HG03175 (cell line): Measurements from ENCODE around the gene MDFI.
"Not testable (repeated sequence)": the region's sequence is repeated elsewhere in the genome, so short reads cannot be mapped to it uniquely, and the experiment has no call there.

Experiments
- ATAC-seq: cut with Tn5 transposase; IDR thresholded peaks from one replicate; pipeline ENCODE4 v1.9.1; 2021; ENCODE audit warnings: mild to moderate bottlenecking, moderate library complexity; ENCODE audit not compliant: unreplicated experiment

MDFI gene

DNA sequence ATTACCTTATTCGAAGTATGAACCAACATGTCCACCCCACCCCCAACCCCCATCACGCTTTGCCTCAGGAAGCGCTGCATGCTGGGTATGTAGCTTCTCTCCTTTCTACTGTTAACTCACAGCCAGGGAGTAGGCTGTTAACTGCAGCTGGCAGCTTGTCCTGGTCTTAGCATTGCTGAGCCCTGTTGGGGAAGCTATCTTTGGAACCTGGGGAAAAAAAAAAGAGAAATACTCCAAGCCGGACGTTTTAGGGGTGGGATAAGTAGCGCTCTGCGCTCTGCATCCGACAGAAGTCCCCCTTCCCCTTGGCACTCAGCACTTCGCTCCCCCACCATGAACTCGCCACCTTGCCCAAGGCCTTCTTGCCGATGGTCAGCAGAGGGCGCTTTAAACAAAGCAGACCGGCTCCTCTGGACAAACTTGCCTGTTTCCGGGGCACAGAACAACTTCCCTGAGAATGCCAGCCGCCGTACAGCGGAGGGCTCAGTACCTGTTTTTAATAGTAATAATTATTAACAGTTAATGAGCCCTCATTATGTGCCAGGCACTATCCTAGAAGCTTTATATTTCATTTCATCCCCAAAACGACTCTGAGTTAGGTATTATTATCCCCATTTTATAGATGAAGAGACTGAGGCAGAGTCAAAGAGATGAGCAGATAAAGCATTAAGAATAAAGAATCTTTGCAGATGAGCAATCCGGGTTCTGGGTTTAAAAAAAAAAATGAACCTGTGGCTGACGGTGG lies 35.2 kb upstream of the MDFI start:
- ATAC-seq, result no peak

DNA sequence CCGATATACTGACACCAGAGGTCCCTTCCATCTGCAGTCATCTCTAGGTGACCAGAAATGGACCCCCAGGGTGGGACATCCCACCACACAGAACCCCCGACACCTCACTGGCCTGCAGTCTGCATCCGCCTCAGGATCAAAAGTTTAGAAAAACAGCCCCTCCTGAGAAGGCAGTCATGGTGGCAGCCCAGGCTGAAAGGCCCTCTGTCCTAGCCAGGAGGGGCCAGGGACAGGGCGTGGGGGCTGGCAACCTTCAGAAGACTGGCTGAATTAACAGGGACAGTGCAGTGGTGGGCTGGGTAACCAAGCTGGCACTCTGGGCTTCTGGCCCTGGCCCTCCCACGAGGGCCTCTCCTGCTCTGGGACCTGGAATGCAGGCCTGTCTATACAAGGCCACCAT lies 34.3 kb upstream of the MDFI start:
- no peak for ATAC-seq

DNA sequence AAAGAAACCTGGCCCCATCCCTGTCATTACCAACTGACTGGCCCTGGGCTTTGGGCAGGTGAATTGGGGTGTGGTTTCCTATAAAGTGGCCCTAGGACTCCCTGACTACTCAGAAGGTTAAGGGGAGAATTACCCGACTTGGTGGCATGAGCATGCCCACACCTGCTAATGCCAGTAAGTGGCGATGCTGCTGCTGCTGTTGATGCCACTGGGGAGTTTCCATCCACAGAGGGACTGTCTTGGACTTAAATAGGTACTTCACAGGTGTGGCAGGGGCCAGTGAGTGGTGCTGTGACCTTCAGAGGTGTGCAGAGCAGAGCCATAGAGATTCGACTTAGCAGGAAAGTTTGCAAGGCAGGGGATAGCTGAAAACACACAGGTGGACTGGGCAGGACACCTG lies 32.6 kb upstream of the MDFI start:
- ATAC-seq, result no peak

DNA sequence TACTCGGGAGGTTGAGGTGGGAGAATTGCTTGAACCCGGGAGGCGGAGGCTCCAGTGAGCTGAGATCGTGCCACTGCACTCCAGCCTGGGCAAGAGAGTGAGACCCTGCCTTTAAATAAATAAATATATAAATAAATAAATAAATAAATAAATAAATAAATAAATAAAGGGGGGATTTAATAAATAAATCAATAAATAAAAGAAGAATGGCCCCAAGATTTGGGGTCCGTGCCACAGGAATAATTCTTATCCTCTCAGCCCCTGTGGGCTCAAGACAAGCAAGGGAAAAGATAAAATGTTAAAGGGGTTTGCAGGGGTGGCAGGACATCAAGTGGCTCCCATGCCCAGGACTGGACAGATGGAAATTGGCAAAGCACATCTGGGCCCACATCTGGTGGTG lies 31.2 kb upstream of the MDFI start:
- ATAC-seq, result no peak

DNA sequence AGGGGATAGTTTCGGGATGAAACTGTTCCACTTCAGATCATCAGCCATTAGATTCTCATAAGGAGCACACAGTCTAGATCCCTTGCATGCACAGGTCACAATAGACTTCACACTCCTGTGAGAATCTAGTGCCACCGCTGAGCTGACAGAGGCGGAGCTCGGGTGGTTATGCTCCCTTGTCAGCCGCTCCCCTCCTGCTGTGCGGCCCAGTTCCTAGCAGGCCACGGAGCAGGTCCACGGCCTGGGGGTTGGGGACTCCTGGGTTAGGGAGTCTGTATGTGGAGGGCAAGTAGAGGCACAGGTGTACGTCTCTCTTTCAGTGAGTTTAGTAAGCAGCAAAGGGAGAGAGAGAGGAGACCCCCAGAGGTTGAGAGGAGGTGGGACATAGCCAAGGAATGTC lies 30.5 kb upstream of the MDFI start:
- ATAC-seq, result no peak

DNA sequence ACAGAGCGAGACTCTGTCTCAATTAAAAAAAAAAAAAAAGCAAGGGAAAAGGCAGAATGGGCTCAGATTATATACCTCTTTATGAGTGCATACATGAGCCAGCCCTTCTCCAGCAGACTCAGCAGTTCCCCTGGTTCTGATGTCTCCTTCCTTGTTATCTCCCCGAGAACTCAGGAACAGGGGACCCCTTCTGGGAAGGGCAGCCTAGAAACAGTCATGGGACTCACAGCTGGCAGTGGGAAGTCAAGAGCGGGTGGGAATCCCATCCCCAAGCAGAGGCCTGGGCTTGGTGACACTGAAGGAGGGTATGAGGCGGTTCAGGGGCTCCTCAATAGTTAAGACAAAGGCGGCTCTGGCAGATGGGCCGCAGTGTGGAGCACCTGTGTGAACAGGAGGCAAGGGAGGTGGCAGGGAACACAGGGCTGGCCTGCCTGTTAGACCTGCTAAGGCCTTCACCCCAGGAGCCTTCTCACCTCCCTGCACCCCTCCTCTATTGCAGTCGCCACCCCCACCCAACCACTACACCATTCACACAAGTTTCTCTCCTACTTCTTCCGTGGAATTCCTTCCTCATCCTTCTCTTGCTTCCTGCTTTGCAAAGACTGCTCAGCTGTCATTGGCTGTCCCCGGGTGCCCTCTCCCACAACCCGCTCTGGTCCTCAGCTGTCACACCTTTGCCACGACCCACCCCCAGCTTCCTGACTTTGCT lies 29.7 kb upstream of the MDFI start:
- no peak for ATAC-seq

DNA sequence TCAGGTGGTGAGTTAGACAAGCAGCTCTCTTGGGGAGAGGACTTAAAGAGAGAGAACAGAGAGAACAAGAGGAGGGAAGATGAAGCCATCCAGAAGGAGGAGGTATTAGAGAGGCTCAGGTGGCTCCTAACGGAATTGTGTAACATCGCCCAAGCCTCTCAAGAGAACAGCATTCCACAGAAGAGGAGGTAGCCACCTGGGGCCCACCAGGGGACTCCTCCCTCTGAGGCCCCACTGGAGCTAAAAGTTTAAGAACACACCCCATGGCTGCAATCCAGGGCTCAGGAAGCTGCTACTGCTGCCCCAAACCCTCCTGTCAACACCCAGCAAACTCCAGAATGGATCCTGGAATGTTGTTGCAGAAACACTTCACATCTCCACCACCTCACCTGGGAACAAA lies 23.6 kb upstream of the MDFI start:
- no peak for ATAC-seq

DNA sequence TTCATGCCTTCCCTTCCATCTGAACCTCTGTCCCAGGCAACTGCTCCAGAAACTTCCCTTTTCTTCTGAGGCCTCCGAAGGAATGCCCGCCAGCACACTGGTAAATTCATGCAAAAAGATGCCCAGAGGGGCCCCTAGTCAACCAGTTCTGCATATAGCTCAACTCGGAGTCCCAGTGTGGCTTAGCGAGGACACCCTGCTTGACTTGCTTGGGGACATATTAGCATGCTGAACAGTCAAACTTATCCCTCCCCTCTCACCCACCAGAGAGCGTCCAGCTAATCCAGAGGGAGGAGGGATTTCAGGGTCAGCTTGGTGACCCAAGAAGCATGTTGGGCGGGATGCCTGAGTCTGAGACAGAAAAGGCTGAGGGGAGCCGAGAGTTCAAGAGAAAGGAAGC lies 23.0 kb upstream of the MDFI start:
- no peak for ATAC-seq

DNA sequence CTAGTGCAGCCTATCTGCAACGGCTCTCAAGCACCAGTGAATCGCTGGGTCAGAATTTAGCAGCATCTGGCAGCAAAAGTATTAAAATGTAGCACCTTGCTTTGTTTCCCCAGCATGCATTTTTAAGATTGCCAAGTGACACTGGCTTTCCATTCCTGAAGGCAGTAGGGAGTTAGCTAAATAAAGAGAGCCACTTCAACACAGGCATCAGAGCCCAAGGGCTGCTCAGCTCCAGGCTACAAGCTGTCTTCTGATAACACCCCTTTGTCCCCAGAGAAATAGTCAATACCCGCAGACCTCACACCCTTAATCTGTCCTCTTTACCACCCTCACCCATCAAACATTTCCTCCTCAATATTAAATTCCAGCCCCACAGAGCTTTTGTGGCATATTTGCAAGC lies 19.7 kb upstream of the MDFI start:
- no peak for ATAC-seq

DNA sequence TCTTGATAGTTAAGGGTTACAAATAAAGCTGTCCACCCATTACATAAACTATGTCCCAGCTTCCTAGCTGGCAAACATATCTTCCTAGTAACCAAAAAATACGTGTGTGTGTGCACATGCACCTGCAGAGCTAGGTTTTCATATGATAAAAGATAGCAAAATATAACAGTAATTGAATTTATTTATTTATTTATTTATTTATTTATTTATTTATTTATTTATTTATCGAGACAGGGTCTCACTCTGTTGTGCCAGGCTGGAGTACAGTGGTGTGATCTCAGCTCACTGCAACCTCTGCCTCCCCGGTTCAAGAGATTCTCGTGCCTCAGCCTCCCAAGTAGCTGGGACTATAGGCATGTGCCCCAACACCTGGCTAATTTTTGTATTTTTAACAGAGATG lies 19.1 kb upstream of the MDFI start:
- ATAC-seq, result not testable (repeated sequence)

DNA sequence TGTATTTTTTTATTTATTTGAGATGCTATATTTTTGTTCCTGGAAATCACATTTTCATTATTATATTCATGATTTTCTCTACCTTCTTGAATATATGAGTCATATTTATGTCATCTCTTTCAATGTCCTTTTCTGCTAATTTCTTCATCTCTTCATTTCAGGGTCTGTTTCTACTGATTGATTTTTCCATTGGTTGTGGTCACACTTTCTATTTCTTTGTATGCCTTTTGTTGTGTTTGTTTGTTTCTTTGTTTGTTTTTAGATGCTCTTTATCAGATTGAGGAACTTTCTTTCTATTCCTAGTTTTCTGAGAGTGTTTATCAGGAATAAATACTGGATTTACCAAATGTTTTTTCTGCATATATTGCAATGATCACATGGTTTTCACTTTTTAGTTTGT lies 16.9 kb upstream of the MDFI start:
- no peak for ATAC-seq

DNA sequence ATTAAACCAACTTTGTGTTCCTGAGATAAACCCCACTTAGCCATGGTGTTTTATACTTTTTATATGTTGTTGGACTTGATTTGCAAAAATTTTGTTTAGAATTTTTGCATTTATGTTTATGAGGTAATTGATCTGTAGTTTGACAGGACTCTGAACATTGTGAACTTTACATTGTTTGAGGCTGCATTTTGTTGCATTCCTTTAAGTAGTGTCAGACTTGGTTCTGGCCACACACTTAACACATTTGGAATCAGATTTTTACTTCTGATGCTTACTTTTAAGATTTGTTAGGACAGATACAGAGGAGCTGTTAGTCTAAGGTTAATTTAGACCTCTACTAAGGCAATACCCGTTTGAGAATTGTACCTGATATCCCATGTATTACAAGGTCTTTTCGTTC lies 16.5 kb upstream of the MDFI start:
- no peak for ATAC-seq

DNA sequence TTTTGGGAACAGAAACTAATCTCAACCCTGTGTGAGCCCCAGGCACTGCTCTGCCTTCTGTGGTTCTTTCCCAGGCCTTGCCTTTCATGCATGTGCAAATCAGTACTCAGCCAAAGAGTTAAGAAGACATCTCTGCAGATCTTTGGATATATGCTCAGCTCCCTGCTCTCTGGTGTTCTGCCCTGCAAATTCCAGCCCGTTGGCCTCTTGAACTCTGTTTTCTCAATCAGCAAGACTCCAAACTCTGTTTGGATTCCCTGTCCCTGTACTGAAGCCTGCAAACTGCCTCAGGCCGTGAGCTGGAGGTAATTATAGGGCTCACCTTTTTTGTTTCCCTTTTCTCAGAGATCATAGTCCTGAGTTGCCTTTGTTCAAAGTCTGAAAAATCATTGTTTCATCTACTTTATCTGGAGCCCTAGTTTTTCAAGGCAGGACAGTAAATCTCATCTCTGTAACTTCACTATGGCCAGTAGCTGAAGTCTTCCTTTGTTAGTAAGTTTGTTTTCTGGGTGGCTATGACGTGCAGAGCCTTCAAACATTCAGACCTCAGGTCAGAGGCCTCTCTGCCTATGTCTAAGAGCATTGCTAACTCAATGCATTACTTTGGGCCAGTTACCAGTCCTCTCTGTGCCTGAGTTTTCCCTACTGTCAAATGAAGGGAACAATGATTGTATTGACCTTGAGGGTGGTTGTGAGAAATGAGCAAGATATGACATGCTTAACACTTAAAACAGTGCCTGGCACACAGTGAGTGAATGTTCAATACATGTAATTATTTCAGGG lies 15.9 kb upstream of the MDFI start:
- no peak for ATAC-seq

DNA sequence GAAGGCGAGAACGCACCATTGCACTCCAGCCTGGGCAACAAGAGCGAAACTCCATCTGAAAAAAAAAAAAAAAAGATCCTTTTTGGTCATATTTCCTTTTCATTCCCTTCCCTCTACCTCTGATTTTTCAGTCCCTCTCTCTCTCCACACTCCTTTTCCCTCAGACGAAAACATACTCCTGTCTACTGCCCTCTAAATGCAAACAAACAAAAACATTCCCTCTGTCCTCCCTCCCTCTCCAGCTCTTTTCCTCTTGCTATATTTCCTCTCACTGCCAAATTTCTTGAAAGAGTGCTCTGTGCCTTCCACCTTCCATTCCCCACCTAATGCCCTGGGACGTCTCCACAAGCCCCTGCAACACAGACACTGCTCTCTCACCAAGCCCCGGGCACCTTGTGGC lies 14.9 kb upstream of the MDFI start:
- no peak for ATAC-seq

DNA sequence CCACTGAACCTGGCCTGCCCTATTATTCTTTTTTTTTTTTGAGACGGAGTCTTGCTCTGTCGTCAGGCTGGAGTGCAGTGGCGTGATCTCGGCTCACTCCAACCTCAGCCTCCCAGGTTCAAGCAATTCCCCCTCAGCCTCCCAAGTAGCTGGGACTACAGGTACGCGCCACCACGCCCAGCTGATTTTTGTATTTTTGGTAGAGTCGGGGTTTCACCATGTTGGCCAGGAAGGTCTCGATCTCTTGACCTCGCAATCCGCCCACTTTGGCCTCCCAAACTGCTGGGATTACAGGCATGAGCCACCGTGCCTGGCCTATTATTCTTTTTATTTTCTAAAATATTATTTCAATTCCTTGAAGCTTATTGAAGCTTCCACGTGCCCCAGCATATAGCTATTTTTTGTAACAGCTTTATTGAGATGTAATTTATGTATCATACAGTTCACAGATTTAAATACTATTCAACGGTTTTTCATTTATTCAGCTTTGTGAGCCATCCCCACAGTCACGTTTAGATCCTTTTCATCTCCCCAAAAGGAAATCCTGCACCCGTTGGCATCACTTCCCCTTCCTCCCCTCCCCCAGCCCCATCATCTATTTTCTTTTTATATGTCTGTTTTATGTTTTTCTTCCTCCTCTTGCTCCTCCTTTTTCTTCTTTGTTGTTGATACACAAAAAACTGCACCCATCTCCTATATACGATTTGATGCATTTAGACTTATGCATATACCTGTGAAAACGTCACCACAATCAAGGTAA lies 13.5 kb upstream of the MDFI start:
- ATAC-seq, result no peak

DNA sequence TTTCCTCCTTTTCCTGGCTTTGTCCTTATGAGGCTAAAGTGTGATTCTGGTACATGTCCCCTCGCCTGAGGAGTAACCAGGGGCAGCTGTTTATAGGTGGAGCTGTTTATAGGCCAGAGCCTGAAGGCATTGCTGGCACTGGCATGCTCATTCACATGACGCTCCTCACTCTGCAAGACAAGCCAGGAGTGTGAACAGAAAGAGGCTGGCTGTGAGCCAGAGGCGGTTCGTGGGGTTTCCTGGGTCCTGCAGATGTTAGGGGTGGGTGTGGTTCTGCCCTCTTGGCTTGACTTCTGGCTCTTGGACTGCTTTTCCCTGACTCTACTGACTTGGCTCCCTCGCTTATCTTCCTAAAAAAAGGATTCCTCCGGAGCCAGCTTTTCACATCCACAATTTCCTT lies 12.8 kb upstream of the MDFI start:
- no peak for ATAC-seq

DNA sequence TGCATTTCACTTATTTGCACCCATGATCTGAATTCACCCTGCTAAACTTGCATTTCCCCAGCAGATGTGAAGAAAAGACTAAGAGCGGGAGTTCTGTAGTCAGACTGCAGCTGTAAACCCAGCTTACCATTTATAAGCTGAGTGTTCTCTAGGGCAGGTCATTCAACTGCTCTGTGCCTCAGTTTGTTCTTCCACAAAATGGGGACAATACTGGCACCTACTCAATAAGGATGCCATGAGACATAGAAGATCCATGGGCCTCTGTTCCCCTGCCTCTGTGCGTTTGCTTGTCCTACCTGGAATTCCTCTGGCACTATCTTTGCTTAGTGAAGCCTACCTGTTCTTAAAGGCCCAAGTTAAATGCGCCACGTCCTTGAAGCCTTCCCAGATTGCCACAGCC lies 12.2 kb upstream of the MDFI start:
- no peak for ATAC-seq

DNA sequence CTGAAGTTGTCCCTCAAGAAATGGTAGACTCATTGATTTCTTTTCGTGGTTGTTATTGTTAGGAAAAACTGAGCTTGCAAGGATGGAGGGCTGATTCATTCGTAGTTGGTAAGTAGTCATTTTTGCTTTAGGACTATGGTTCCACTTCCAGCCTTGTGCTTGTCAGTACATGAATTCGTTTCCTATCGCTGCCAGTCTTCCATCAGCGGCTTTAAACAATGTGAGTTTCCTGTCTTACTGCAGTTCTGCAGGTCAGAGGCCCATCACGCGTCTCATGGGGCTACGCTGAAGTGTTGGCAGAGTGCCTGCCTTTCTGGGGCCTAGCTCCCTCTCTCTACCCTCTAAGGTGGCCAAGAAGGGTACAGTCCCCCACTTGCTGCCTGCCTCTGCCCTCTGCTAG lies 11.4 kb upstream of the MDFI start:
- ATAC-seq, result no peak

DNA sequence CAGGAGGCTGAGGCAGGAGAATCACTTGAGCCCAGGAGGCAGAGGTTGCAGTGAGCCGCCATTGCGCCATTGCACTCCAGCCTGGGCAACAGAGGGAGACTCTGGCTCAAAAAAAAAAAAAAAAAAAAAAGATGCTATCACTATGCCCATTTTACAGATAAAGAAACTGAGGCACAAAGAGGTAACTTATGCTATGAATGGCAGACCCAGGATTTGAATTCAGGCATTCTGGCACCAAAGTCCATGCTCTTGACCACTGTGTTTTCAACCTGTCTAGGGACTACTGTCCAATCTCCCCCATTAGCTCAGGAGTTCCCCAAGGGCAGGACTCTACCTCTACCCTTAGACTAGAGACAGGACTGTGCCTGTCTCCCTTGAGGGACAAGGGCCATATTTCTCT lies 9.1 kb upstream of the MDFI start:
- ATAC-seq, result no peak

DNA sequence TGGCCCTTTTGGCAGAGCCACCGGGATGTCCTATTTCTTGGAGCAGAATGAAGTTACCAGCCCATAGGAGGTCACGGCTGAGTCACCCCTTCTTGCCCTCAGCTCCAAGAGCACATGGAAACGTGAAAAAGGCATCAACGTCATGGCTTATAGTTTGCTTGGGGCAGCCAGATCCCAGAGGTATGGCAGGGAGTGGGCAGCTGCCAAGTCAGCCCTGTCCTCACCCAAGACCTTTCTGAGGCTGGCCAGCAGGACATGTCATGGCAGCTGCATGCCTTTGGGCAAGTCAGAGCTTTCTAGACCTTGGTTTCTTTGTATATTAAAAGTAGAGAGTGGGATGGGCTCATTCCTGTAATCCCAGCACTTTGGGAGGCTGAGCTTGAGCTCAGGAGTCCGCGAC lies 8.2 kb upstream of the MDFI start:
- ATAC-seq, result no peak

DNA sequence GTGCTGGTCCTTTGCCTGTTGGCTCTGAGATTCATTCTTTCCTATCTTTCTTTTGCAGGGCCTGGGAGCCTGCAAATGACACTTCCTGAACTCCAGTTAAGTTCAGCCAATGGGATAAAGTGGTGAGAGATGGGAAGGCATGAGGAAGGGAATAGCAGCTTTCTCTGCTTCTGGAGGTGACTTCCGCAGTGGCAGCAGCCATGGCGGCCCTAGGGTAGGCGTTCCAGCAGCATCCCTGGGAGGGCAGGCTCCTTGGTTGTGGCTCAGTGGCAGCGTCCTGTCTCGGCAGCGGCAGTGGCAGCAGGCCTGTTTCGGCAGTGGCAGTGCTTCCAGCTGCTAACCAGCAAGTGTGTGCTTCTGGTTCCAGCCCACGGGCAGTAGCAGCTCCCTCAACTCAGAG lies 7.3 kb upstream of the MDFI start:
- ATAC-seq, result no peak
